ENCODE measurements around the gene JAK1. TPM values are rescaled to one million over a fixed set of nuclear protein-coding genes. Genes with fewer than 3 reads are reported as not detected.

JAK1 gene
- total and polyA plus RNA-seq, 2 experiments from 2014 or later: 8.0 to 19.5 TPM

DNA sequence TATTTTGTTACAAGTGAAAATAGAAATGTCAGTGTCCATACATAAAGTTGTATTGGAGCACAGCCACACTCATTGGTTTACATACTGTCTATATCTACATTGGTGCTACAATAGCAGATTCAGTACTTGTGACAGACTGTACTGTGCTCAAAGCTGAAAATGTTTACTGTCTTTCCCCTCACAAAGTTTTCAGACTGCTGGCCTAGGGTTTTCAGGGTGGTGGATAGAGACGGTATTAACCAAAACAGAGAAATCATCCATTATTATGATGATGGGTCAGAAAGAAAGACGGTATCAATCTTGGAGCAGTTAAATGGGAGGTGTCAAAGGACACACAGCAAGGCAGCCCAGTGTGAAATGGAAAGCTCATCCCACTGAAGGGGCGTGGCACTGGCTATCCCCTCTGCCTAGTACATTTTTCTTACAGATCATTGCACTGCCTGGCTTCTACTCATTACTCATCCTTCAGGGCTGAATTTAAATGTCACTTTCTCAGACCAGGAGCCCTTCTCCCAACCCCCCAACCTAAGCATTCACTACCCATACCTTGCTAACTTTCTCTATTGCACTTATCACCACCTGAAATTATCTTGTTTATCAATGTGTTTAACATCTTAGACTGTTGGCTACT is 10.2 kb downstream of the JAK1 start:
- Mint-ChIP-seq H3K4me1 (peaks cover 14% of the 10 kb centered on the region), H3K27me3 (ENCODE audit: insufficient read depth, low read depth, poor library complexity) (no peaks in the 10 kb centered on the region), H3K27ac (no peak overlapping the region), H3K4me3 (no peak overlapping the region), H3K9me3 (no peaks in the 10 kb centered on the region), H3K36me3 (ENCODE audit: low read depth) (no peaks in the 10 kb centered on the region)
- Histone ChIP-seq H3K79me2 (replicated peaks; ENCODE audit: insufficient read depth) (peaks cover 30% of the 10 kb centered on the region), H3K4me2 (peak overlapping the region; percentile 48; the same call in 1 of the 2 replicates), H2AFZ (no peak overlapping the region), H3K9me2 (ENCODE audit: insufficient read depth) (no peaks in the 10 kb centered on the region), H3K4me1 (ENCODE audit: insufficient read depth) (peaks cover 20% of the 10 kb centered on the region; the same call in 1 of the 2 replicates), H3K36me3 (ENCODE audit: insufficient read depth) (no peaks in the 10 kb centered on the region), H3K27ac (ENCODE audit: low read depth) (no peak overlapping the region), H4K20me1 (replicated peaks; ENCODE audit: insufficient read depth) (no peaks in the 10 kb centered on the region), H3K4me3 (no peak overlapping the region), H3F3A (replicated peaks; ENCODE audit: low read depth) (no peaks in the 10 kb centered on the region), H3K27me3 (ENCODE audit: insufficient read depth) (no peaks in the 10 kb centered on the region)
- TF ChIP-seq, protein P1, sequence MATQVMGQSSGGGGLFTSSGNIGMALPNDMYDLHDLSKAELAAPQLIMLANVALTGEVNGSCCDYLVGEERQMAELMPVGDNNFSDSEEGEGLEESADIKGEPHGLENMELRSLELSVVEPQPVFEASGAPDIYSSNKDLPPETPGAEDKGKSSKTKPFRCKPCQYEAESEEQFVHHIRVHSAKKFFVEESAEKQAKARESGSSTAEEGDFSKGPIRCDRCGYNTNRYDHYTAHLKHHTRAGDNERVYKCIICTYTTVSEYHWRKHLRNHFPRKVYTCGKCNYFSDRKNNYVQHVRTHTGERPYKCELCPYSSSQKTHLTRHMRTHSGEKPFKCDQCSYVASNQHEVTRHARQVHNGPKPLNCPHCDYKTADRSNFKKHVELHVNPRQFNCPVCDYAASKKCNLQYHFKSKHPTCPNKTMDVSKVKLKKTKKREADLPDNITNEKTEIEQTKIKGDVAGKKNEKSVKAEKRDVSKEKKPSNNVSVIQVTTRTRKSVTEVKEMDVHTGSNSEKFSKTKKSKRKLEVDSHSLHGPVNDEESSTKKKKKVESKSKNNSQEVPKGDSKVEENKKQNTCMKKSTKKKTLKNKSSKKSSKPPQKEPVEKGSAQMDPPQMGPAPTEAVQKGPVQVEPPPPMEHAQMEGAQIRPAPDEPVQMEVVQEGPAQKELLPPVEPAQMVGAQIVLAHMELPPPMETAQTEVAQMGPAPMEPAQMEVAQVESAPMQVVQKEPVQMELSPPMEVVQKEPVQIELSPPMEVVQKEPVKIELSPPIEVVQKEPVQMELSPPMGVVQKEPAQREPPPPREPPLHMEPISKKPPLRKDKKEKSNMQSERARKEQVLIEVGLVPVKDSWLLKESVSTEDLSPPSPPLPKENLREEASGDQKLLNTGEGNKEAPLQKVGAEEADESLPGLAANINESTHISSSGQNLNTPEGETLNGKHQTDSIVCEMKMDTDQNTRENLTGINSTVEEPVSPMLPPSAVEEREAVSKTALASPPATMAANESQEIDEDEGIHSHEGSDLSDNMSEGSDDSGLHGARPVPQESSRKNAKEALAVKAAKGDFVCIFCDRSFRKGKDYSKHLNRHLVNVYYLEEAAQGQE (IDR thresholded peaks at IDR 0.05; ENCODE audit: unreplicated experiment): no peak
- TF ChIP-seq JUNB (IDR thresholded peaks at IDR 0.05; ENCODE audit: unreplicated experiment) (no peak), ZNF331 (CRISPR knock-in tag; IDR thresholded peaks at IDR 0.05; ENCODE audit: low read depth) (no peak), STAT1 (IDR thresholded peaks at IDR 0.05; ENCODE audit: unreplicated experiment) (no peak)
- no peak for DNase-seq (ENCODE audit: low spot score)
- peak; percentile 62 for ATAC-seq

DNA sequence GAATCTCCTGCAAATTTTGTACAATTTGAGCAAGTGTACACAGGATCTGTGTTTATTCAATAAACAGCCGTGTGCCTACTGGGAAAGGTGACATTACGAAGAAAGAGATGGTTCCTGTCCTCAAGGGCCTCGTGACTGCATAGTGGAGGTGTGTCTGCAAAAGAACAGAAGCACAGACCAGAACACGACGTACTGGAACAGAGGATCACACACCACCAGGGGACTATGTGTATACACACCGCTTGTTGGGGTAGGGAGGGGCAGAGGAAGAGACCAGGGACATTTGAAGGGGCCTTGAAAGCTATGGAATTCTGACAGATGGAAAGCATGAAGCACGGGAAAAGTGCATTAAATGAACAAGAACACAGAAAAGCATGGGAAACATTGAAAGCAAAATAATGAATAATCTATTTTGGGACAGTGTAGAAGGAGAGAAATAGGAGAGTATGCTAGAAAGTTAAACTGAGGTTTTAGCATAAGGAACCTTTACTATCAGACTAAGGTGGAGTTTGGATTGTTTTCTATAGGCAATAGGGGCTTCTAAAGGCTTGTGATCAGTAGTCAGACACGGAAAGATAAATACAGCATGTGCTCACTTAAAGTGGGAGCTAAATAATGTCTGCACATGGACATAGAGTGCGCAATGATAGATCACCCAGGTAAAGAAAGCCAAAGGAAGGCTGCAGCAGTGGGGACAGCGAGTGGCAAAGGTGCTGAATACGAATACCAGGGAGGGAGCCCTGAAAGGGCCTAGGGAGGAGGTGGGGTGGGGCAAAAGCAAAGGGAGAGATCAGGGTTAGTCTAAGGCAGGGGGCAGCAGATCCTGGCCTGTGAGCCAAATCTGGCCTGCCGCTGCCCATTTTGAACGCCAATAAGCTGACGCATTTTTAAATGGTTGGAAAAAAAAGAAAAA is 11.0 kb downstream of the JAK1 start:
- H3K4me3 Mint-ChIP-seq: no peak overlapping the region
- Histone ChIP-seq H4K20me1 (replicated peaks; ENCODE audit: insufficient read depth) (no peaks in the 10 kb centered on the region), H3K79me2 (replicated peaks; ENCODE audit: insufficient read depth) (peaks cover 33% of the 10 kb centered on the region), H3K4me3 (no peak overlapping the region), H3K27me3 (ENCODE audit: insufficient read depth) (no peaks in the 10 kb centered on the region), H3K36me3 (ENCODE audit: insufficient read depth) (no peaks in the 10 kb centered on the region), H3K27ac (ENCODE audit: low read depth) (no peak overlapping the region), H2AFZ (no peak overlapping the region), H3K9me2 (ENCODE audit: insufficient read depth) (no peaks in the 10 kb centered on the region), H3K4me2 (no peak overlapping the region), H3K4me1 (ENCODE audit: insufficient read depth) (peaks cover 20% of the 10 kb centered on the region; the same call in 1 of the 2 replicates), H3F3A (replicated peaks; ENCODE audit: low read depth) (no peaks in the 10 kb centered on the region)
- H3K27me3 Mint-ChIP-seq (ENCODE audit: insufficient read depth, low read depth, poor library complexity): no peaks in the 10 kb centered on the region
- peak; percentile 46 for DNase-seq (ENCODE audit: low spot score)
- H3K9me3 Mint-ChIP-seq: no peaks in the 10 kb centered on the region
- no peaks in the 10 kb centered on the region for H3K36me3 Mint-ChIP-seq (ENCODE audit: low read depth)
- peak; percentile 86 for ATAC-seq
- no peak overlapping the region for H3K27ac Mint-ChIP-seq
- H3K4me1 Mint-ChIP-seq: peaks cover 13% of the 10 kb centered on the region
- no peak for TF ChIP-seq ZNF331 (CRISPR knock-in tag; IDR thresholded peaks at IDR 0.05; ENCODE audit: low read depth)
- TF ChIP-seq, protein P2, sequence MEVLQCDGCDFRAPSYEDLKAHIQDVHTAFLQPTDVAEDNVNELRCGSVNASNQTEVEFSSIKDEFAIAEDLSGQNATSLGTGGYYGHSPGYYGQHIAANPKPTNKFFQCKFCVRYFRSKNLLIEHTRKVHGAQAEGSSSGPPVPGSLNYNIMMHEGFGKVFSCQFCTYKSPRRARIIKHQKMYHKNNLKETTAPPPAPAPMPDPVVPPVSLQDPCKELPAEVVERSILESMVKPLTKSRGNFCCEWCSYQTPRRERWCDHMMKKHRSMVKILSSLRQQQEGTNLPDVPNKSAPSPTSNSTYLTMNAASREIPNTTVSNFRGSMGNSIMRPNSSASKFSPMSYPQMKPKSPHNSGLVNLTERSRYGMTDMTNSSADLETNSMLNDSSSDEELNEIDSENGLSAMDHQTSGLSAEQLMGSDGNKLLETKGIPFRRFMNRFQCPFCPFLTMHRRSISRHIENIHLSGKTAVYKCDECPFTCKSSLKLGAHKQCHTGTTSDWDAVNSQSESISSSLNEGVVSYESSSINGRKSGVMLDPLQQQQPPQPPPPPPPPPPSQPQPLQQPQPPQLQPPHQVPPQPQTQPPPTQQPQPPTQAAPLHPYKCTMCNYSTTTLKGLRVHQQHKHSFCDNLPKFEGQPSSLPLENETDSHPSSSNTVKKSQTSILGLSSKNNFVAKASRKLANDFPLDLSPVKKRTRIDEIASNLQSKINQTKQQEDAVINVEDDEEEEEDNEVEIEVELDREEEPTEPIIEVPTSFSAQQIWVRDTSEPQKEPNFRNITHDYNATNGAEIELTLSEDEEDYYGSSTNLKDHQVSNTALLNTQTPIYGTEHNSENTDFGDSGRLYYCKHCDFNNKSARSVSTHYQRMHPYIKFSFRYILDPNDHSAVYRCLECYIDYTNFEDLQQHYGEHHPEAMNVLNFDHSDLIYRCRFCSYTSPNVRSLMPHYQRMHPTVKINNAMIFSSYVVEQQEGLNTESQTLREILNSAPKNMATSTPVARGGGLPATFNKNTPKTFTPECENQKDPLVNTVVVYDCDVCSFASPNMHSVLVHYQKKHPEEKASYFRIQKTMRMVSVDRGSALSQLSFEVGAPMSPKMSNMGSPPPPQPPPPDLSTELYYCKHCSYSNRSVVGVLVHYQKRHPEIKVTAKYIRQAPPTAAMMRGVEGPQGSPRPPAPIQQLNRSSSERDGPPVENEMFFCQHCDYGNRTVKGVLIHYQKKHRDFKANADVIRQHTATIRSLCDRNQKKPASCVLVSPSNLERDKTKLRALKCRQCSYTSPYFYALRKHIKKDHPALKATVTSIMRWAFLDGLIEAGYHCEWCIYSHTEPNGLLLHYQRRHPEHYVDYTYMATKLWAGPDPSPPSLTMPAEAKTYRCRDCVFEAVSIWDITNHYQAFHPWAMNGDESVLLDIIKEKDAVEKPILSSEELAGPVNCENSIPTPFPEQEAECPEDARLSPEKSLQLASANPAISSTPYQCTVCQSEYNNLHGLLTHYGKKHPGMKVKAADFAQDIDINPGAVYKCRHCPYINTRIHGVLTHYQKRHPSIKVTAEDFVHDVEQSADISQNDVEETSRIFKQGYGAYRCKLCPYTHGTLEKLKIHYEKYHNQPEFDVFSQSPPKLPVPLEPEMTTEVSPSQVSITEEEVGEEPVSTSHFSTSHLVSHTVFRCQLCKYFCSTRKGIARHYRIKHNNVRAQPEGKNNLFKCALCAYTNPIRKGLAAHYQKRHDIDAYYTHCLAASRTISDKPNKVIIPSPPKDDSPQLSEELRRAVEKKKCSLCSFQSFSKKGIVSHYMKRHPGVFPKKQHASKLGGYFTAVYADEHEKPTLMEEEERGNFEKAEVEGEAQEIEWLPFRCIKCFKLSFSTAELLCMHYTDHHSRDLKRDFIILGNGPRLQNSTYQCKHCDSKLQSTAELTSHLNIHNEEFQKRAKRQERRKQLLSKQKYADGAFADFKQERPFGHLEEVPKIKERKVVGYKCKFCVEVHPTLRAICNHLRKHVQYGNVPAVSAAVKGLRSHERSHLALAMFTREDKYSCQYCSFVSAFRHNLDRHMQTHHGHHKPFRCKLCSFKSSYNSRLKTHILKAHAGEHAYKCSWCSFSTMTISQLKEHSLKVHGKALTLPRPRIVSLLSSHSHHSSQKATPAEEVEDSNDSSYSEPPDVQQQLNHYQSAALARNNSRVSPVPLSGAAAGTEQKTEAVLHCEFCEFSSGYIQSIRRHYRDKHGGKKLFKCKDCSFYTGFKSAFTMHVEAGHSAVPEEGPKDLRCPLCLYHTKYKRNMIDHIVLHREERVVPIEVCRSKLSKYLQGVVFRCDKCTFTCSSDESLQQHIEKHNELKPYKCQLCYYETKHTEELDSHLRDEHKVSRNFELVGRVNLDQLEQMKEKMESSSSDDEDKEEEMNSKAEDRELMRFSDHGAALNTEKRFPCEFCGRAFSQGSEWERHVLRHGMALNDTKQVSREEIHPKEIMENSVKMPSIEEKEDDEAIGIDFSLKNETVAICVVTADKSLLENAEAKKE (CRISPR knock-in tag; IDR thresholded peaks at IDR 0.05): no peak
- TF ChIP-seq, protein P1 (IDR thresholded peaks at IDR 0.05; ENCODE audit: unreplicated experiment): no peak

Data from GM23338 (cell line).